ENCODE results near the gene ANKEF1.

ANKEF1 gene

GRCh38 chr20:10090588-10091166 lies 55.9 kb downstream of the ANKEF1 start:
- DNase-seq = peak; percentile 26 to 46

- DNase-seq = no peak
Measured at GRCh38 chr20:10093087-10093591, 58.4 kb downstream of the ANKEF1 start.

GRCh38 chr20:10094566-10095173 lies 59.9 kb downstream of the ANKEF1 start:
- no peak for DNase-seq

- DNase-seq = no peak
Measured at GRCh38 chr20:10096790-10097189, 62.0 kb downstream of the ANKEF1 start.

- DNase-seq = no peak
Measured at GRCh38 chr20:10105046-10105445, 70.3 kb downstream of the ANKEF1 start.

Data from AML-193 (cell line).